Nephron progenitor cell (in vitro differentiated cells): ENCODE results near the gene ITPK1.

ENCODE experiments used
- DNase-seq: peaks from one replicate; pipeline ENCODE4 v3.0.0; 2021
- H3K27ac Mint-ChIP-seq: 2 replicates; pipeline ENCODE4 v1.8.0; 2021; ENCODE audit warnings: mild to moderate bottlenecking, moderate library complexity, mixed read lengths
- H3K27me3 Mint-ChIP-seq: 2 replicates; pipeline ENCODE4 v1.8.0; 2021; ENCODE audit warnings: mild to moderate bottlenecking, low read depth, mixed read lengths; ENCODE audit not compliant: poor library complexity
- H3K36me3 Mint-ChIP-seq: 2 replicates; pipeline ENCODE4 v1.8.0; 2021; ENCODE audit warnings: low read depth, mixed read lengths
- H3K4me1 Mint-ChIP-seq: 2 replicates; pipeline ENCODE4 v1.8.0; 2021; ENCODE audit warnings: mixed read lengths
- H3K4me3 Mint-ChIP-seq: 2 replicates; pipeline ENCODE4 v1.8.0; 2021; ENCODE audit warnings: mild to moderate bottlenecking, moderate library complexity, mixed read lengths
- H3K9me3 Mint-ChIP-seq: 2 replicates; pipeline ENCODE4 v1.8.0; 2021; ENCODE audit warnings: mild to moderate bottlenecking, moderate library complexity, mixed read lengths
- CTCF ChIP-seq: fragments of 200-600 bp; sonication (generic); IDR thresholded peaks from 2 replicates; pipeline ENCODE4 v1.5.0; 2021; ENCODE audit warnings: antibody characterized with exemption

ITPK1 gene

GRCh38 chr14:92971601-92972180 is 144.0 kb downstream of the ITPK1 start:
- no peak for TF ChIP-seq CTCF
- Mint-ChIP-seq H3K9me3 (peaks cover 19% of the 10 kb centered on the region), H3K4me1 (peaks cover 13% of the 10 kb centered on the region), H3K27me3 (peaks cover 18% of the 10 kb centered on the region), H3K36me3 (peaks cover 11% of the 10 kb centered on the region), H3K27ac (no peak overlapping the region), H3K4me3 (no peak overlapping the region)
- DNase-seq = no peak

- no peak for TF ChIP-seq CTCF
- H3K4me3 Mint-ChIP-seq = no peak overlapping the region
- no peak overlapping the region for H3K27ac Mint-ChIP-seq
- peaks cover under 1% of the 10 kb centered on the region for H3K36me3 Mint-ChIP-seq
- H3K4me1 Mint-ChIP-seq = peaks cover 13% of the 10 kb centered on the region
- peaks cover 20% of the 10 kb centered on the region for H3K9me3 Mint-ChIP-seq
- DNase-seq = no peak
- peaks cover 16% of the 10 kb centered on the region for H3K27me3 Mint-ChIP-seq
Observed at GRCh38 chr14:92970271-92970670, 145.5 kb downstream of the ITPK1 start.

DNA sequence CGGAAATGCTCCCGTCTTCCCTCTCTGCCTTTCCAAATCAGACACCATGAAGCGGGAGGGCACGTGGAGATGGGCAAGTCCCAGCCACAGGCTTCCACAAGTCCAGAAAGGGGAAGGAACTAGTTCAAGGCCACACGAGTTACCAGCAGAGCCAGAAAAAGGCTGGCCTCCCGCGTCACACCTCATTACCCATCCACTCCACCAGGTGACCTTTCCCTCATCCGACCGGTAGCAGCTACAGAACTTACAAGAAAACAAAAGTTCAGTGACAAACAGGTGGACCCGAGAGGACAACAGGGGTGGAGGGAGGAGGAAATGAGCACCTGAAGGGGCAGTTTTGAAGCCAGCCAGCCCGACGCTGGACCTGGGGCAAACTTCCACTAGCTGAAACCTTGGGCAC is 145.9 kb downstream of the ITPK1 start:
- H3K27me3 Mint-ChIP-seq = peaks cover 16% of the 10 kb centered on the region
- DNase-seq = no peak
- H3K9me3 Mint-ChIP-seq = peaks cover 24% of the 10 kb centered on the region
- H3K4me3 Mint-ChIP-seq = no peak overlapping the region
- peaks cover 13% of the 10 kb centered on the region for H3K4me1 Mint-ChIP-seq
- no peak for TF ChIP-seq CTCF
- no peak overlapping the region for H3K27ac Mint-ChIP-seq
- peaks cover 5% of the 10 kb centered on the region for H3K36me3 Mint-ChIP-seq

- H3K9me3 Mint-ChIP-seq = peaks cover 27% of the 10 kb centered on the region
- no peak overlapping the region for H3K4me3 Mint-ChIP-seq
- TF ChIP-seq CTCF = no peak
- DNase-seq = no peak
- H3K36me3 Mint-ChIP-seq = peaks cover 5% of the 10 kb centered on the region
- peaks cover 16% of the 10 kb centered on the region for H3K27me3 Mint-ChIP-seq
- H3K4me1 Mint-ChIP-seq = peaks cover 13% of the 10 kb centered on the region
- no peak overlapping the region for H3K27ac Mint-ChIP-seq
Observed at GRCh38 chr14:92969430-92969829, 146.3 kb downstream of the ITPK1 start.

DNA sequence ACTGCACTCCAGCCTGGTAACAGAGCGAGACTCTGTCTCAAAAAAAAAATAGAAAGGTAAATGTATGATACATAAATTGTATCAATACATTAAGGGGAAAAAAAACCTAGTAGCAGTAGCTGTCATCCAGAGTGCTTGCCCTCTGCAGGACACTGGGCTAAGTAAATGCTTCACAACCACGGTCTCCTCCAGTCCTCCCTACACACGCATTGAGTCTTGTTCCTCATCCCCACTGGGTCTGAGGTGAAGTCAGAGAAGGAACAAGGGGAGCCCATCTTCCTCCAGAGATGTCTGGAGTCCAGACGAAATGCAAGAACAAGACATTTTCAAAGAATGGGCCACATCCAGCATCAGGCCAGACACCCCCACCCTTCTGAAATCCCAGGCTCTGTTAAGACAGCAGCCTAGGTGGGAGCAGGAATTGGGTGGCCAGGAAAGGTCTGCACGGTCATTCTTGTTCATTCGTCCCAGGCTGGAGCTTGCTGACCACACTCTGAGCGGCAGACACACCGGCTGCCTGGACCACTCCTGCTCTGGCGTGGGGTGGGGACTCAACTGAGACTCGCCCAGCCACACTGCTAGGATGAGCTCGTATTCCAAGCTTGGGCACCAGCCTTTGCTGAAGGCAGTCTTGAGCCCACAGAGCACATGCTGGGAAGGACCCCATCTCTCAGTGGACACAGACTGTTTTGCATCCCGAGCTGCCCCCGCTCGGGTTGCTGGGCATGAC is 147.3 kb downstream of the ITPK1 start:
- Mint-ChIP-seq H3K36me3 (peaks cover 5% of the 10 kb centered on the region), H3K27me3 (peaks cover 16% of the 10 kb centered on the region), H3K4me3 (no peak overlapping the region), H3K4me1 (peaks cover 21% of the 10 kb centered on the region), H3K27ac (no peak overlapping the region), H3K9me3 (peaks cover 31% of the 10 kb centered on the region)
- no peak for TF ChIP-seq CTCF
- DNase-seq = no peak
